GM10248 (cell line): ENCODE measurements around the gene DNAAF5.

Source experiments
- CTCF ChIA-PET: fragments of 300-600 bp; sonication (Branson Sonifier 250); formaldehyde crosslinking; extraction: SDS; loops from one replicate; lab custom pipeline; 2021; ENCODE audit warnings: antibody characterized with exemption; lab: Yijun Ruan, JAX
- POLR2A ChIA-PET: fragments of 350-650 bp; sonication (Branson Sonifier 250); formaldehyde crosslinking; extraction: SDS; loops from one replicate; lab custom pipeline; 2020; ENCODE audit warnings: antibody characterized with exemption; lab: Yijun Ruan, JAX
- DNase-seq: peaks from one replicate; pipeline ENCODE4 v3.0.0; 2012; ENCODE audit errors: extremely low spot score
- TF ChIP-seq, protein P1 (sequence below): IDR thresholded peaks from 2 replicates; pipeline ENCODE4 v1.5.1; 2012; ENCODE audit warnings: mild to moderate bottlenecking, low read depth; ENCODE audit errors: extremely low read depth, missing control alignments, control extremely low read depth

The DNAAF5 gene

GRCh38 chr7:713139-713457 lies 13.4 kb upstream of the DNAAF5 start:
- no peak for DNase-seq
- POLR2A ChIA-PET = no interaction called here
- TF ChIP-seq, protein P1, sequence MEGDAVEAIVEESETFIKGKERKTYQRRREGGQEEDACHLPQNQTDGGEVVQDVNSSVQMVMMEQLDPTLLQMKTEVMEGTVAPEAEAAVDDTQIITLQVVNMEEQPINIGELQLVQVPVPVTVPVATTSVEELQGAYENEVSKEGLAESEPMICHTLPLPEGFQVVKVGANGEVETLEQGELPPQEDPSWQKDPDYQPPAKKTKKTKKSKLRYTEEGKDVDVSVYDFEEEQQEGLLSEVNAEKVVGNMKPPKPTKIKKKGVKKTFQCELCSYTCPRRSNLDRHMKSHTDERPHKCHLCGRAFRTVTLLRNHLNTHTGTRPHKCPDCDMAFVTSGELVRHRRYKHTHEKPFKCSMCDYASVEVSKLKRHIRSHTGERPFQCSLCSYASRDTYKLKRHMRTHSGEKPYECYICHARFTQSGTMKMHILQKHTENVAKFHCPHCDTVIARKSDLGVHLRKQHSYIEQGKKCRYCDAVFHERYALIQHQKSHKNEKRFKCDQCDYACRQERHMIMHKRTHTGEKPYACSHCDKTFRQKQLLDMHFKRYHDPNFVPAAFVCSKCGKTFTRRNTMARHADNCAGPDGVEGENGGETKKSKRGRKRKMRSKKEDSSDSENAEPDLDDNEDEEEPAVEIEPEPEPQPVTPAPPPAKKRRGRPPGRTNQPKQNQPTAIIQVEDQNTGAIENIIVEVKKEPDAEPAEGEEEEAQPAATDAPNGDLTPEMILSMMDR = no peak
- CTCF ChIA-PET = no interaction called here

GRCh38 chr7:713488-714230 lies 12.8 kb upstream of the DNAAF5 start:
- TF ChIP-seq, protein P1 = no peak
- ChIA-PET CTCF (no interaction called here), POLR2A (no interaction called here)
- DNase-seq = no peak

- no peak for DNase-seq
- POLR2A ChIA-PET = no interaction called here
- CTCF ChIA-PET = no interaction called here
- TF ChIP-seq, protein P1 = no peak
These were observed 12.2 kb upstream of the DNAAF5 start for GRCh38 chr7:714251-714671.

DNA sequence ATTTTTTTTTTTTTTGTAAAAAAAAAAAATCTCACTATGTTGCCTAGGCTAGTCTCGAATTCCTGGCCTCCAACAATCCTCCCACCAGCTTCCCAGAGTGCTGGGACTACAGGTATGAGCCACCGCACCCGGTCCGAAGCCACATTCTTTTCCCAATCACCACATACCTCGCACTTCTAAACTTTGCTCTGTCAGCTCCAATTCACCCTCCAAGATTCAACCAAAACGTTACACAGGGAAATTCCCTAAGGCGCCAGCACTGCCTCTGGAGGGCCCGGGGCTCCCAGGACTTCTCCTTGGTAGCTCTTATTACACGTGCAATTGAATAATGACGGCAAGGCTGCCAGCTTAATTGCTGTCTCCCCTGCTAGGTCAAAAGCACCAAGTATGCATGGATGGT lies 10.3 kb upstream of the DNAAF5 start:
- POLR2A ChIA-PET = interaction anchor here (0.7 kb wide), 1 partner anchor 255 kb away, joined by 3 read pairs; no protein-coding TSS in a partner anchor
- TF ChIP-seq, protein P1 = no peak
- CTCF ChIA-PET = interaction anchor here (1.0 kb wide), 2 partner anchors 9 to 20 kb away, joined by 3 read pairs; no protein-coding TSS in a partner anchor
- DNase-seq = no peak

- TF ChIP-seq, protein P1 = no peak
- POLR2A ChIA-PET = no interaction called here
- no peak for DNase-seq
- CTCF ChIA-PET = interaction anchor here (1.0 kb wide), 2 partner anchors 9 to 20 kb away, joined by 3 read pairs; no protein-coding TSS in a partner anchor
These were observed 9.9 kb upstream of the DNAAF5 start for GRCh38 chr7:716636-717035.

- TF ChIP-seq, protein P1 = no peak
- POLR2A ChIA-PET = no interaction called here
- DNase-seq = no peak
- CTCF ChIA-PET = no interaction called here
These were observed 4.8 kb upstream of the DNAAF5 start for GRCh38 chr7:721619-722248.
